Measurements from ENCODE around the gene PEPD.

Gene PEPD

DNA sequence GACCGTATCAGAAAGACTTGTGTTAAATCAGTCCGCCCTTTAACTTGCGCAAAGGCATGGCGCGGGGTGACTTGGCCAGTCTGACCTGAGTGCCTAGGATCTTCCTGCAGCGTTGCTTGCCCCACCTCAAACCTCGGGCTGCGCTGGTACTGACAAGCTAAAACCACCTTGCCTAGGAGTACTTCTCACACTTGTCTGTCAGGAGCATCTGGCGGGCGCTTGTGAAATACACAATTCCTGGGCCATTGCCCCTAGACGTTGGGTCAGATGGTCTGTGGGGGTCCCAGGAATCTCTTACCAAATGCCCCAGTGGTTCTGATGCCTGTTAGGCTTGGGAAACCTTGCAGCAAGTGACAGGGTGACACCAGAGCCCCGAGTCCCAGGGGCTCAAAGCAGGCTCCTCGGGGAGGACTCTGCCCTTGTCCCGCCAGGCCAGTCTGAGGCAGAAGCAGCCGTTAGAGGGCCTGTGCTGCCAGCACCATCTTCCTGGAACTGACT lies 135.2 kb downstream of the PEPD start:
- ChIA-PET CTCF (interaction anchor here (1.0 to 1.5 kb wide), 2 partner anchors 19 to 141 kb away, joined by 3 read pairs; no protein-coding TSS in a partner anchor), POLR2A (interaction anchor here (1.2 kb wide), 1 partner anchor 14 kb away, joined by 5 read pairs; no protein-coding TSS in a partner anchor)
- Histone ChIP-seq H3K4me3 (ENCODE audit: control insufficient read depth in 1 of 7, extremely low read depth in 1 of 7, insufficient read depth in 4 of 7, low read depth in 2 of 7, low read length in 6 of 7) (no peak overlapping the region), H3K27me3 (replicated peaks in 2 of 5; ENCODE audit: control insufficient read depth in 4 of 5, insufficient read depth in 5 of 5, low read length in 4 of 5) (no peaks in the 10 kb centered on the region), H3K27ac (ENCODE audit: insufficient read depth in 1 of 2, low read depth in 1 of 2, low read length in 2 of 2, poor library complexity in 1 of 2, severe bottlenecking in 2 of 2) (no peak overlapping the region), H3K4me1 (ENCODE audit: control extremely low read depth in 1 of 4, control insufficient read depth in 4 of 4, insufficient read depth in 4 of 4, low read length in 3 of 4) (peaks cover 0 to 10% (median 3%) of the 10 kb centered on the region in 4 experiments), H3K9me3 (ENCODE audit: control extremely low read depth in 1 of 5, control insufficient read depth in 4 of 5, insufficient read depth in 2 of 5, low read depth in 1 of 5, low read length in 4 of 5) (no peaks in the 10 kb centered on the region), H3K36me3 (ENCODE audit: control insufficient read depth in 4 of 4, insufficient read depth in 4 of 4, low read length in 3 of 4) (peaks cover 2 to 36% (median 10%) of the 10 kb centered on the region in 4 experiments)
- WGBS (ENCODE audit: insufficient coverage), result 95% methylated on average over 12 of the region's 15 CpGs
- DNase-seq, result no peak

DNA sequence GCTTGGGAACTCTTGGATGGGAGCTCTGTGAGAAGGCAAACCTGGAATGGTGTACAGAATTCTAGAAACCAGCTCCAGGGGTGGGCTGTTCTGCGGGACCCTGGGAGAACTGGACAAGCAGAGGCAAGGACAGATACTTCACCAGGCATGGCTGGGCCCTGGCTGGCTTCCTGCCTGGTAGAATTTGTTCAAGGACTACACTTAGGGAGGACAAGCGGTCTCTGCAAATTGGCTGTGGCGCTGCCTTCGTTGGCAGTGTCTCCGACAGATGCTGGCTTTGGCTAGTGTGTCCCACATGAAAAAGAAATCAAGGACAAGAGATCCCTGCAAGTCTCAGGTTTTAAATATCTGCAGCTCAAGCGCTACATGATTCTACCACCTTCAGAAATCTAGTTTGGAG lies 135.6 kb downstream of the PEPD start:
- Histone ChIP-seq H3K27me3 (replicated peaks in 2 of 5; ENCODE audit: control insufficient read depth in 4 of 5, insufficient read depth in 5 of 5, low read length in 4 of 5) (no peaks in the 10 kb centered on the region), H3K9me3 (ENCODE audit: control extremely low read depth in 1 of 5, control insufficient read depth in 4 of 5, insufficient read depth in 2 of 5, low read depth in 1 of 5, low read length in 4 of 5) (no peaks in the 10 kb centered on the region), H3K36me3 (ENCODE audit: control insufficient read depth in 4 of 4, insufficient read depth in 4 of 4, low read length in 3 of 4) (peaks cover 4 to 40% (median 10%) of the 10 kb centered on the region in 4 experiments), H3K4me1 (ENCODE audit: control extremely low read depth in 1 of 4, control insufficient read depth in 4 of 4, insufficient read depth in 4 of 4, low read length in 3 of 4) (peaks cover 0 to 10% (median 3%) of the 10 kb centered on the region in 4 experiments), H3K27ac (ENCODE audit: insufficient read depth in 1 of 2, low read depth in 1 of 2, low read length in 2 of 2, poor library complexity in 1 of 2, severe bottlenecking in 2 of 2) (no peak overlapping the region), H3K4me3 (ENCODE audit: control insufficient read depth in 1 of 7, extremely low read depth in 1 of 7, insufficient read depth in 4 of 7, low read depth in 2 of 7, low read length in 6 of 7) (no peak overlapping the region)
- DNase-seq, result no peak
- POLR2A ChIA-PET, result interaction anchor here (1.2 kb wide), 1 partner anchor 13 kb away, joined by 5 read pairs; no protein-coding TSS in a partner anchor
- CTCF ChIA-PET, result interaction anchor here (1.0 to 1.5 kb wide), 2 partner anchors 19 to 140 kb away, joined by 3 read pairs; no protein-coding TSS in a partner anchor
- 96% methylated on average over 6 of the region's 6 CpGs for WGBS (ENCODE audit: insufficient coverage)

DNA sequence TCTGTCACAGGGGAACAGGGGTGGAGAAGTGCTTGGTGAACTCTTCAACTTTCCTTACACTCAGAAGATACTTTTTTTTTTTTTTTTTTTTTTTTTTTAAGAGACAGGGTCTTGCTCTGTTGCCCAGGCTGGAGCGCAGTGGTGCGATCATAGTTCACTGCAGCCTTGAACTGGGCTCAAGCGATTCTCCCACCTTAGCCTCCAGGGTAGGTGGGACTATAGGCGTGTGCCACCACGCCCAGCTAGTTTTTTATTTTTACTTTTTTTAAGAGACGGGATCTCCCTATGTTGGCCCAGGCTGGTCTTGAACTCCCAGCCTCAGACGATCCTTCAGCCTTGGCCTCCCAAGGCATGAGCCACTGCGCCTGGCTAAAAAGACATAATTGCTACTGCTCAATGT lies 136.6 kb downstream of the PEPD start:
- H3K36me3 ChIP-seq (ENCODE audit: control insufficient read depth in 4 of 4, insufficient read depth in 4 of 4, low read length in 3 of 4), result peaks cover 4 to 48% (median 10%) of the 10 kb centered on the region in 4 experiments
- H3K27me3 ChIP-seq (replicated peaks in 2 of 5; ENCODE audit: control insufficient read depth in 4 of 5, insufficient read depth in 5 of 5, low read length in 4 of 5), result no peaks in the 10 kb centered on the region
- H3K27ac ChIP-seq (ENCODE audit: insufficient read depth in 1 of 2, low read depth in 1 of 2, low read length in 2 of 2, poor library complexity in 1 of 2, severe bottlenecking in 2 of 2), result no peak overlapping the region
- DNase-seq, result no peak
- WGBS (ENCODE audit: insufficient coverage), result 90% methylated on average over 8 of the region's 8 CpGs
- POLR2A ChIA-PET, result no interaction called here
- CTCF ChIA-PET, result interaction anchor here (1.0 to 2.1 kb wide), 5 partner anchors 11 to 139 kb away, joined by 3 to 15 read pairs (median 6); partner anchors contain the start of gene CEBPG
- peaks cover 0 to 4% (median under 1%) of the 10 kb centered on the region in 4 experiments for H3K4me1 ChIP-seq (ENCODE audit: control extremely low read depth in 1 of 4, control insufficient read depth in 4 of 4, insufficient read depth in 4 of 4, low read length in 3 of 4)
- no peaks in the 10 kb centered on the region for H3K9me3 ChIP-seq (ENCODE audit: control extremely low read depth in 1 of 5, control insufficient read depth in 4 of 5, insufficient read depth in 2 of 5, low read depth in 1 of 5, low read length in 4 of 5)
- no peak overlapping the region for H3K4me3 ChIP-seq (ENCODE audit: control insufficient read depth in 1 of 7, extremely low read depth in 1 of 7, insufficient read depth in 4 of 7, low read depth in 2 of 7, low read length in 6 of 7)

DNA sequence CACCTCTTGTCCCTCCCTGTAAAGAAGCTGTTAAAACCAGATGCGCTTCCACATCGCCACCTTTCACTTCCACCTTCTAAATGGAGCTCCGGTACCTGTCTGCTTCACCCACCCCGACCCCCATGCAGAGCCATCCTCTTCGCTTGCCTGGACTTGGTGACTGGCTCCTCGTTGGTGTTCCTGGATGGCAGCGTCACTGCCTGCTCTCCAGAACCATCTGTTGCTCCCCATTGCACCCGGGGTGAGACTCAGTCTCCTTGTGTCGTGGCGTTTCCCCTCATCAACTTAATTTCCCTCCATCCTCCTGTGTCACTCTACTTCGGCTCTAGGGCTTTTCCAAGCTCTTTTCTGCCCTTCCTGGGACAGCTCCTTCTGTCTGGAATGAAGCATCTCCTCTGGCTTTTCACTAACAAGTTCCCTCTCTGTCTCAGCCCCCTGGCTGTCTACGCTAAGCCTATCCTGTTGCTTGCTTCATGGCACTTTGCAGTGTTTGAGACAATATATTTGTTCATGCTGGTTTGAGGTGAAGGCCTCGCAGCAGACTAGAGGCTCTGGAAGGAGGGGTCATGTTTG lies 137.8 kb downstream of the PEPD start:
- CTCF ChIA-PET, result interaction anchor here (0.9 to 2.1 kb wide), 9 partner anchors 8 to 175 kb away, joined by 3 to 15 read pairs (median 5); partner anchors contain the start of genes CEBPA and CEBPG
- peaks cover 9 to 58% (median 17%) of the 10 kb centered on the region in 4 experiments for H3K36me3 ChIP-seq (ENCODE audit: control insufficient read depth in 4 of 4, insufficient read depth in 4 of 4, low read length in 3 of 4)

DNA sequence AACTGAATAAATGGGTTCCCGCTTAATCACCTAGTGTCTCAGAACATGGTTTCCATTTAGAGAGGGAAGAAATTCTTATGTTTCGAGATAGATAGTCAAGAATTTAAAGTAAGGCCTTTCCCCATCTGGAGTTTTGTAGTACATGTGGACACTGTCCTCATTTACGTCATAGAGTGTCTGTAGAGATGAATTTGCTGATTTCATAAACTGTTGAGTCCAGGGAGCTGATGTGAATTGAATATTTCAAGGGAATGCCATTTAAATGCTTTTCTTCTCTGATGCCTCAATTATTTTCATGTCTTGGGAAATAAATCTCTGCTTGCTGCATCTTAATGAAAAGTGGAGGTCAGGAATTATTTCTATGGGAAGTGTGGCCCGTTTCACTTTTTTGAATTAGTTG lies 138.6 kb downstream of the PEPD start:
- no peak for DNase-seq
- peaks cover 9 to 60% (median 17%) of the 10 kb centered on the region in 4 experiments for H3K36me3 ChIP-seq (ENCODE audit: control insufficient read depth in 4 of 4, insufficient read depth in 4 of 4, low read length in 3 of 4)
- no peak overlapping the region for H3K4me3 ChIP-seq (ENCODE audit: control insufficient read depth in 1 of 7, extremely low read depth in 1 of 7, insufficient read depth in 4 of 7, low read depth in 2 of 7, low read length in 6 of 7)
- H3K27ac ChIP-seq (ENCODE audit: insufficient read depth in 1 of 2, low read depth in 1 of 2, low read length in 2 of 2, poor library complexity in 1 of 2, severe bottlenecking in 2 of 2), result no peak overlapping the region
- POLR2A ChIA-PET, result no interaction called here
- no peaks in the 10 kb centered on the region for H3K4me1 ChIP-seq (ENCODE audit: control extremely low read depth in 1 of 4, control insufficient read depth in 4 of 4, insufficient read depth in 4 of 4, low read length in 3 of 4)
- H3K9me3 ChIP-seq (ENCODE audit: control extremely low read depth in 1 of 5, control insufficient read depth in 4 of 5, insufficient read depth in 2 of 5, low read depth in 1 of 5, low read length in 4 of 5), result no peaks in the 10 kb centered on the region
- CTCF ChIA-PET, result interaction anchor here (0.9 to 1.9 kb wide), 7 partner anchors 9 to 147 kb away, joined by 3 to 15 read pairs (median 5); partner anchors contain the start of genes CEBPA and CEBPG
- WGBS (ENCODE audit: insufficient coverage), result 96% methylated on average over 4 of the region's 4 CpGs
- H3K27me3 ChIP-seq (replicated peaks in 2 of 5; ENCODE audit: control insufficient read depth in 4 of 5, insufficient read depth in 5 of 5, low read length in 4 of 5), result no peaks in the 10 kb centered on the region

More for the DNA sequence above, 137.8 kb downstream of the PEPD start:
- 98% methylated on average over 13 of the region's 13 CpGs for WGBS (ENCODE audit: insufficient coverage)
- DNase-seq, result no peak
- Histone ChIP-seq H3K9me3 (ENCODE audit: control extremely low read depth in 1 of 5, control insufficient read depth in 4 of 5, insufficient read depth in 2 of 5, low read depth in 1 of 5, low read length in 4 of 5) (no peaks in the 10 kb centered on the region), H3K27ac (ENCODE audit: insufficient read depth in 1 of 2, low read depth in 1 of 2, low read length in 2 of 2, poor library complexity in 1 of 2, severe bottlenecking in 2 of 2) (no peak overlapping the region), H3K4me3 (ENCODE audit: control insufficient read depth in 1 of 7, extremely low read depth in 1 of 7, insufficient read depth in 4 of 7, low read depth in 2 of 7, low read length in 6 of 7) (no peak overlapping the region), H3K4me1 (ENCODE audit: control extremely low read depth in 1 of 4, control insufficient read depth in 4 of 4, insufficient read depth in 4 of 4, low read length in 3 of 4) (no peaks in the 10 kb centered on the region), H3K27me3 (replicated peaks in 2 of 5; ENCODE audit: control insufficient read depth in 4 of 5, insufficient read depth in 5 of 5, low read length in 4 of 5) (no peaks in the 10 kb centered on the region)
- POLR2A ChIA-PET, result no interaction called here

DNA sequence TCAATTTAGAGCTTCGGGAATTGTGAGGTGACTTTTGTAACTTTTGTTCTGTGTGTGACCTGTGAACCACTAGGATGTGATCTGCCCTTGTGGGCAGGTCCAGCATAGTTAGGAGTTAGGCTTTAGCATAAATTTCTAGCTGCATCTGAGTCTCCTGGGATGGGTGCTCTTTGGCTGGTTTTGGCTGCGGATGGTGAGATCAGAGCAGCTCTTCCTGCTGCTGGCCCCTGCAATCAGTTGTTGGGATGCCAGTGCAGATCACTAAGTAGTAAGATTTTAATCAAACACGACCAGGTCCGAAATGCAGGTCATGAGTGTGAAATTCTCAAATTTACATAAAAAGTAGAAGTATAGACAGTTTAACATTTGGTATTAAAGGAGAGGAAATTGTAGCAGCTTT lies 139.6 kb downstream of the PEPD start:
- H3K9me3 ChIP-seq (ENCODE audit: control extremely low read depth in 1 of 5, control insufficient read depth in 4 of 5, insufficient read depth in 2 of 5, low read depth in 1 of 5, low read length in 4 of 5), result no peaks in the 10 kb centered on the region
- H3K27ac ChIP-seq (ENCODE audit: insufficient read depth in 1 of 2, low read depth in 1 of 2, low read length in 2 of 2, poor library complexity in 1 of 2, severe bottlenecking in 2 of 2), result no peak overlapping the region
- WGBS (ENCODE audit: insufficient coverage), result 96% methylated on average over 3 of the region's 4 CpGs
- CTCF ChIA-PET, result interaction anchor here (1.3 to 1.6 kb wide), 2 partner anchors 80 to 139 kb away, joined by 5 to 9 read pairs; partner anchors contain the start of gene CEBPA
- DNase-seq, result no peak
- no peaks in the 10 kb centered on the region for H3K27me3 ChIP-seq (replicated peaks in 2 of 5; ENCODE audit: control insufficient read depth in 4 of 5, insufficient read depth in 5 of 5, low read length in 4 of 5)
- H3K4me1 ChIP-seq (ENCODE audit: control extremely low read depth in 1 of 4, control insufficient read depth in 4 of 4, insufficient read depth in 4 of 4, low read length in 3 of 4), result no peaks in the 10 kb centered on the region
- no peak overlapping the region for H3K4me3 ChIP-seq (ENCODE audit: control insufficient read depth in 1 of 7, extremely low read depth in 1 of 7, insufficient read depth in 4 of 7, low read depth in 2 of 7, low read length in 6 of 7)
- peaks cover 9 to 51% (median 13%) of the 10 kb centered on the region in 4 experiments for H3K36me3 ChIP-seq (ENCODE audit: control insufficient read depth in 4 of 4, insufficient read depth in 4 of 4, low read length in 3 of 4)
- POLR2A ChIA-PET, result interaction anchor here (0.6 to 1.0 kb wide), 2 partner anchors 18 to 362 kb away, joined by 3 to 7 read pairs; no protein-coding TSS in a partner anchor

DNA sequence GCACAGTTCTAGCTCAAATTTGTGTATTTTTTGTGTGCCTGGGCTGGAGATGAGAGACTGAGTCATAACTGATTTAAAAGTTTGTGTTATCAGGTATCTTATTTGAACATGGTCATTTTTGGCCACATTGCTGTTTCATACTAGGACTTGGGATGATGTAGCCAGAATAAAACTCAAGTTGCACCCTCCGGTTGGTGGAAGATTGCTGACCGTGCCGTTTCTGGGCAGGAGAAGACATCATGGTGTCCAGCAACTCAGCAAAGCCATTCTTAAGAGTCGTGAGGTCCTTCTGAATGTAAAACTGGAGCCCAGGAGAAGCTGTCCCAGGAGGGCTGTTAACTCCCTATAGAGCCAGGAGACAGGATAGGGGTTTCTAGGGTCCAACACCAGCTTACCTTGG lies 140.5 kb downstream of the PEPD start:
- Histone ChIP-seq H3K4me1 (ENCODE audit: control extremely low read depth in 1 of 4, control insufficient read depth in 4 of 4, insufficient read depth in 4 of 4, low read length in 3 of 4) (peaks cover 0 to 5% (median 0%) of the 10 kb centered on the region in 4 experiments), H3K4me3 (ENCODE audit: control insufficient read depth in 1 of 7, extremely low read depth in 1 of 7, insufficient read depth in 4 of 7, low read depth in 2 of 7, low read length in 6 of 7) (no peak overlapping the region), H3K27ac (ENCODE audit: insufficient read depth in 1 of 2, low read depth in 1 of 2, low read length in 2 of 2, poor library complexity in 1 of 2, severe bottlenecking in 2 of 2) (no peak overlapping the region), H3K9me3 (ENCODE audit: control extremely low read depth in 1 of 5, control insufficient read depth in 4 of 5, insufficient read depth in 2 of 5, low read depth in 1 of 5, low read length in 4 of 5) (no peaks in the 10 kb centered on the region), H3K27me3 (replicated peaks in 2 of 5; ENCODE audit: control insufficient read depth in 4 of 5, insufficient read depth in 5 of 5, low read length in 4 of 5) (no peaks in the 10 kb centered on the region), H3K36me3 (ENCODE audit: control insufficient read depth in 4 of 4, insufficient read depth in 4 of 4, low read length in 3 of 4) (peaks cover 9 to 43% (median 13%) of the 10 kb centered on the region in 4 experiments)
- ChIA-PET POLR2A (no interaction called here), CTCF (no interaction called here)
- no peak for DNase-seq
- 96% methylated on average over 4 of the region's 4 CpGs for WGBS (ENCODE audit: insufficient coverage)

Measured in common myeloid progenitor, CD34-positive (primary cell).